Measurements from ENCODE around the gene TOLLIP.

DNA sequence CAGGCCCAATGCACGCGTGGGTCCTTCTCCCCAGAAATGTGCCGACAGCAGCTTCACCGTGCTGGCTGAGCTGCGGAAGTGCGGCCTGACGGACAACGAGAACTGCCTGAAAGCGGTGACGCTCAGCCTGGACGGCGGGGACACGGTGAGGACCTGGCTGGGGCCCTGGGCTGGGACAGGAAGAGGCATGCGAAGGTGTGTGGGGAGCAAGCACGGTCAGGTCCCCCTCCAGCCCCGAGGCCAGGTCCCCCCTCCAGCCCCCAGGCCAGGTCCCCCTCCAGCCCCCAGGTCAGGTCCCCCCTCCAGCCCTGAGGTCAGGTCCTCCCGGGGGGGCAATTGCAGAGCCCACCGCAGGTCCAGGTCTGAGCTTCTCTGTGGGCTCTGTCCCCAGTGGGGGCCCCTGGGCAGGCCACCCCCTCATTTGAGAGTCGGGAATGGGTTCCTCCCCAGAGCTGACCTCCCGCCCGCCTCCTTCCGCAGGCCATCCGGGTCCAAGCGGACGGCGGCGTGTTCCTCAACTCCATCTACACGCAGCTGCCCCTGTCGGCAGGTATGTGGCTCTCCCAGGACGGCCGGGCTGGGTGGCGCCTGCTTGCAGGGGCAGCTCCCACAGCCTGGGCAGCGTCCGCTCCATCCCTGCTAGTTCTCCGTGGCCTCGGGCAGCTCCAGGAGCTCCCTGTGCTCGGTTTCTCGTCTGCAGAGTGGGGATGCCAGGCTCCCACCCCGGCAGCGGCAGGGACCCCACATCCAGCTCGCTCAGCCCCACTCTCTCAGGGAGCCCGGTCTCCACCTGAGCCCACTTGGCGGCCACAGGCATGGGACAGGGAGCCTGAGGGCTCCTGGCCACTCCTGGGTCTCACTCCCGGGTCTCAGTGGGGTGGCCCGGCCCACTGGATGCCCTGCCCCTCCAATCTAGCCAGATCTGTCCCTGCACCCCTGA is 78.7 kb downstream of the TOLLIP start:
- TF ChIP-seq, protein P1, sequence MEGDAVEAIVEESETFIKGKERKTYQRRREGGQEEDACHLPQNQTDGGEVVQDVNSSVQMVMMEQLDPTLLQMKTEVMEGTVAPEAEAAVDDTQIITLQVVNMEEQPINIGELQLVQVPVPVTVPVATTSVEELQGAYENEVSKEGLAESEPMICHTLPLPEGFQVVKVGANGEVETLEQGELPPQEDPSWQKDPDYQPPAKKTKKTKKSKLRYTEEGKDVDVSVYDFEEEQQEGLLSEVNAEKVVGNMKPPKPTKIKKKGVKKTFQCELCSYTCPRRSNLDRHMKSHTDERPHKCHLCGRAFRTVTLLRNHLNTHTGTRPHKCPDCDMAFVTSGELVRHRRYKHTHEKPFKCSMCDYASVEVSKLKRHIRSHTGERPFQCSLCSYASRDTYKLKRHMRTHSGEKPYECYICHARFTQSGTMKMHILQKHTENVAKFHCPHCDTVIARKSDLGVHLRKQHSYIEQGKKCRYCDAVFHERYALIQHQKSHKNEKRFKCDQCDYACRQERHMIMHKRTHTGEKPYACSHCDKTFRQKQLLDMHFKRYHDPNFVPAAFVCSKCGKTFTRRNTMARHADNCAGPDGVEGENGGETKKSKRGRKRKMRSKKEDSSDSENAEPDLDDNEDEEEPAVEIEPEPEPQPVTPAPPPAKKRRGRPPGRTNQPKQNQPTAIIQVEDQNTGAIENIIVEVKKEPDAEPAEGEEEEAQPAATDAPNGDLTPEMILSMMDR (IDR thresholded peaks at IDR 0.05) = no peak
- no peak for TF ChIP-seq POLR2A (IDR thresholded peaks at IDR 0.05)

Data from esophagus squamous epithelium (tissue), 4 donors.